K562 (cell line): Measurements from ENCODE around the gene CACNA1I. TPM values are rescaled to one million over a fixed set of nuclear protein-coding genes. Genes with fewer than 3 reads are reported as not detected.

Source experiments
- EGR1 ChIP-seq: fragments of 450-650 bp; conservative IDR thresholded peaks from 2 replicates; pipeline ENCODE4 v1.6.1; 2017; ENCODE audit warnings: mild to moderate bottlenecking
- IRF9 ChIP-seq: fragments of 450-650 bp; IDR thresholded peaks from 2 replicates; pipeline ENCODE4 v1.6.1; 2016; ENCODE audit warnings: missing biosample characterization, missing genetic modification characterization
- RCOR1 ChIP-seq, 2 experiments: IDR thresholded peaks; 2 replicates each; pipeline ENCODE4 v1.6.1; 2012; ENCODE audit warnings: low read depth in 2 of 2, low read length in 2 of 2, borderline replicate concordance in 1 of 2, improper control_type of control experiment in 1 of 2
- ZBTB2 ChIP-seq: fragments of 450-650 bp; IDR thresholded peaks from 2 replicates; pipeline ENCODE4 v1.6.1; 2016; ENCODE audit warnings: antibody characterized with exemption
- ZNF512 ChIP-seq: IDR thresholded peaks from 2 replicates; pipeline ENCODE4 v1.6.1; 2016; ENCODE audit warnings: missing genetic modification characterization, missing compliant biosample characterization
- polyA plus RNA-seq, 8 experiments: library from polyadenylated mRNA; depleted of rRNA in 4 of 8; stranded (reverse) in 5 of 8; unstranded in 3 of 8; fragments of >200 nt; fragmentation: Nextera tagmentation in 2 of 8; fragmentation: Illumina TruSeq in 1 of 8; extraction: Ambion mirVana in 2 of 8; extraction: Trizol in 1 of 8; gene quantifications; 2 replicates each; pipeline versions ENCODE4 v1.2.1 to v1.2.3, GENCODE V29; 2011 to 2014; ENCODE audit warnings: inconsistent platforms in 1 of 8, missing spikeins in 1 of 8
- total RNA-seq, 7 experiments: library from RNA; depleted of rRNA in 6 of 7; stranded (reverse); fragments of >200 nt in 6 of 7; fragmentation: Illumina TruSeq in 2 of 7; extraction: Trizol in 2 of 7; gene quantifications; 2 replicates each; pipeline versions ENCODE4 v1.2.1 to v1.2.3, GENCODE V29; 2011 to 2021; ENCODE audit warnings: low replicate concordance in 1 of 7

Gene CACNA1I
- total and polyA plus RNA-seq, 9 of the 15 experiments (the other 6 are each of a cell fraction or from before 2014, with no cell fraction given) = 0.01 to 0.79 (median 0.32) TPM; not detected in 1

GRCh38 chr22:39690881-39691605, 120.5 kb downstream of the CACNA1I start (continued):
- TF ChIP-seq ZBTB2 = no peak
- TF ChIP-seq IRF9 = no peak
- TF ChIP-seq EGR1 = peak; percentile 46
- no peak for TF ChIP-seq ZNF512 (tag)
- 0 out of 4 replicates have a peak, but pooled peaks of 1 of the 2 experiments have one; percentile 23 for TF ChIP-seq RCOR1 (IDR thresholded peaks at IDR 0.05; ENCODE audit: borderline replicate concordance in 1 of 2, low read depth in 2 of 2, low read length in 2 of 2)
